GM19043 (cell line): ENCODE results near the gene BRF1.
"Not testable (repeated sequence)": the region's sequence is repeated elsewhere in the genome, so short reads cannot be mapped to it uniquely, and the experiment has no call there.

Source experiments
- ATAC-seq: cut with Tn5 transposase; IDR thresholded peaks from one replicate; pipeline ENCODE4 v1.9.1; 2021; ENCODE audit warnings: low read depth; ENCODE audit not compliant: unreplicated experiment

Gene BRF1

DNA sequence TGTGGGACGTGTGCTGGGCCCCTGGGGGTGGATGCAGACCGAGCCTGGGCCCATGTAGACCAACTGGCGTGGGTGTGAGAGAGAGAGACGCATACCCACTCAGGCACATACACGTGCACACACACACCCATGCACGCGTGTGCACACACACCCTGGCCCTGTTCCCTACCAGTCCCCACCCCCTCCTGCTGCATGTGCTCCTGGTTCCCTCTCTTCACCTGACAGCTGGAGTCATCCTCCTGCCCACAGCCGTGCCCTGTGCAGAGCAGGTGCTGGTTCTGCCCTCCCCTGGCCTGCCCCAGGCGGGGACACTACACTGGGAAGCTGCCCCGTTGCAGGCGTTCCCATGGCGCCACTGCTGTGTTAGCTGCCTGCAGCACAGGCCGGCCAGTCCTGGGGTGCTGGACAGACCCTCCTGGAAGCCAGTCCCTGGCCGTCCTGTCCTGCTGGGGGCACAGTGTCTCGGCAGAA lies 32.3 kb upstream of the BRF1 start:
- ATAC-seq, result no peak

DNA sequence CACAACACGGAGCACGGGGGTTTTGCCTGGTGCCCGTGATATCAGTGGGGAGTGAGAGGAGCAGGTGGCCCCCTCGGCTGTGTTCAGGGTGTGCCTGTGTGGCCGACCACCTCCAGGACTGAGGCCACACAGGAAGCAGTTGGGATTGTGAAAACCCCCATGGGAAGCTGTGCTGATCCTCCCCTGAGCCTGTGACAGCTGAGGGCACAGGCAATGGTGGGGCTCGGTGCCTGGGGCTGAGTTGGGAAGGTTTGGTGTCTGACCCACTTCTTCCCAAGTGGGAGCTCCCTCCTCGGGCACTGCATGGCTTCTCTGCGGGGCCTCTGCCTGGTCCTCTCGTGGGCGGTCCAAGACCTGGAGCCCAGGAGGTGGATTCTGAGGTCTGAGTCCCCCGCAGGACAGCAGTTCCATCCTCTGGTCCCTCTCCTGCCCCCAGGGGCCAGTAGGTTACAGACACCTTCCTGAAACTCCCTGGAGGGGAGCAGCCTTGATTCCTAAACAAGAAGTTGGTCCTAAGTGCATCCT lies 31.6 kb upstream of the BRF1 start:
- no peak for ATAC-seq

DNA sequence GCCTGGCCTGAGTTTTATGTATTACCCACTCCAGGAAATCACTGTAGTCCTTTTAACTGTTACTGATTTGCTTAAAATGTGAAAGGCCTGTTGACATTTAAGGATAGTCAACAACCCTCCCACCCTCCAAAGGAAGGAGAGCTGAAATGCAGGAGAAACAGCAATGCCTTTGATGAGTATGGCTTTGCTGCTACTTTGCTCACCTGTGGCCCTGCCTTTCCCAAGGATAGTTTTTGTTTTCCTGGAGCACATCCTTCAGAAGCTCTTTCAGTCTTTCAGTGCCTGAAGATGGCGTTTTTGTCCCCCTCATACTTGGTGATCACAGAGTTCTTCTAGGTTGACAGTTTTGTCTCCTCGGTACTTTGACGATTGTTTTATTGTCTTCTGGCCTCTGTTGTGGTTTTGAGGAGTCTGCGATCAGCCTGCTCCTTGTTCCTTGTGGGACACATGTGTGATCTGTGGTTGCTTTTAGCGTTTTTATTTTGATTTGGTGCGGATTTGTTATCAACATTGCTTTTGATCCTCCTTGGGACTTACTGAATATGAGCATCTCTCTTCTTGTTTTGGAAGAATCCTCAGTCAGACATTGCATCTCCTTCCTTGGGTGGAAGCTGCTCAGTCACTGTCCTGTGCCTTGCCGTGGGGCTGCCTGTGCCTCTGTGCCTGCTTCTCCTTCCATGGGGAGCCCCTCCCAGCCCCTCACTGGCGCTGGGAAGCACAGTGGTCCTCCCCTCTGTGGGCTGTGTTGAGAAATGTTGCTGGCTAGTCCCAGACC lies 31.0 kb upstream of the BRF1 start:
- ATAC-seq, result no peak

DNA sequence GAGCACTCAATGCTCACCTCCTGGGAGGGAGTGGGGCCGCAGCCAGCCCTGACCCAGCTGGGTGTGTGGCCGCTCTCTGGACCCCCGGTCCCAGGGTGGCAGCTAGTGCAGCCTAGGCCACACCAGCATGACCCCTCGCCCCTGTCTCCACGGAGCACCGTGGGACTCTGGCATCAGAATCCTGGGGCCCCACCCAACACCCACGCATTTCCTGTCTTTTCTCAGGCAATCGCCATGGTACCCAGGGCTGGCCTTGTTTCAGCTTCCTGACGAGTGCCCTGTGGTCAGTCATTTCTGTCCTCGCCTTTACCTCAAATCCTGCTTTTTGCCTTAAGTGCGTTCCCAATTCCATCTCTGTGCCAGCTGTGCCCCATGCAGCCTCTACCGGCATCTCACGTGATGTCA lies 29.7 kb upstream of the BRF1 start:
- no peak for ATAC-seq

DNA sequence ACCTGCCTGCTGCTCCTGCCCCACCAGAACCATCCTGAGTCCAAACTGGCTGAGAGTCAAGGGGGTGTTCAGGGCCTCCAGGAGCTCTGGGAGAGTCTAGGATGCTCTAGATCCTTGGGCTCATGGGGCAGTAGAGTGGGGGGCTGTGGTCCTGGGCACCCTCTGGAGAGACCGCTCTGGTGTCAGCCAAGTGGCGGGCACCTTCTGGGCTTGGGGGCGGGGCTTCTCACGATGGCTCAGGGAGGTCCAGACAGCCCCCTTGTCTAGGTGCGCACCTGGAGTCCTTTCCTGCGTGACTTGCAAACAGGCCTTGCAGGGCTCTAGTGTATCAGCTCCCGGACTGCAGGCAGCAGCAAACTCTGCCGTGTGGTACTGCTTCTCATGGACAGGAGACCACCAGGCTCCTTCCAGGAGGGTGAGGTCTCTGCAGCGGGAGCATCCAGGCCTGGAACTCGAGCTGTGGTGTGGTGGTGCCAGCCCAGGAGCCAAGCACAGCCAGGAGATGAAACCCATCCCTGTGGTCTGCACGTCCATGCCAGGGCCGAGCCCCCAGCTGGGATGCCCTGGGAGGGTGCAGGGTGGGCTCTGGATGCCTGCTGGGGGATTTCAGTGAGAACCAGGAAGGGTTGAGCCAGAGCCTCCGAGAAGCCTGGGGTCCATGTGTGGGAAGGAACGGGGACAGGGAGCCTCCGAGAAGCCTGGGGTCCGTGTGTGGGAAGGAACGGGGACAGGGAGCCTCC lies 28.8 kb upstream of the BRF1 start:
- no peak for ATAC-seq

DNA sequence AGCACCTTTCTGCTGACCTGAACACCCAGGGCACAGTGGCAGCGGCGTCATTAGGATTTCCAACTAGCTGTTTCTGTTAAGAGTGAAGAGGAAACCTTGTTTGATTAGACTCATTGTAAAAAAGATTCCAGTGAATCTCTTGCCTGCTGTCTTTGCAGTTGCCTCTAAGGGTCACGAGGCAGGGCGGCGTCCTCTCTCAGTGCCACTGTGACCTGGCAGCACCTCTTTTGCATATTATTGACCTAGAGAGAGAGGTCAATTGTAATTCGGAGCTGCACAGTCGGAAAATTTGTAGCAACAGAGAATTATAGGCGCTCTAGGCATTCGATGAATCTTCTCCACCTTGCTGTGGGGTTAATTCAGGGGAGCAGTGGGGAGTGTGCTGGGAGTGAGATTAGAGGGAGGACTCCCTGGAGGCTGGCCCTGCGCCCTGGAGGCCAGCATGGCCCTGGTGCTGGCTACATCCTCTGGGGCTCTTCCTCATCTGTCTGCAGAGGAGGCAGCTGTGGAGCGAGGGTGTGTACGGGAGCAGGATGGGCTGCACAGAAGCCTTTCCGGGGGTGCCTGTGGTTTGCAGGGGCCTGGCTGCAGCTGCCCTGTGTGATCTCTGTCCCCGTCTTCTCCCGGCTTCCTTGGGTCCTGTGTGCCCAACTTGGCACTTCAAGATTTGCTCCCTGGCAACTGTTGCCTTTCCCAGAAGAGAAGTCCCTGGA lies 28.0 kb upstream of the BRF1 start:
- no peak for ATAC-seq

DNA sequence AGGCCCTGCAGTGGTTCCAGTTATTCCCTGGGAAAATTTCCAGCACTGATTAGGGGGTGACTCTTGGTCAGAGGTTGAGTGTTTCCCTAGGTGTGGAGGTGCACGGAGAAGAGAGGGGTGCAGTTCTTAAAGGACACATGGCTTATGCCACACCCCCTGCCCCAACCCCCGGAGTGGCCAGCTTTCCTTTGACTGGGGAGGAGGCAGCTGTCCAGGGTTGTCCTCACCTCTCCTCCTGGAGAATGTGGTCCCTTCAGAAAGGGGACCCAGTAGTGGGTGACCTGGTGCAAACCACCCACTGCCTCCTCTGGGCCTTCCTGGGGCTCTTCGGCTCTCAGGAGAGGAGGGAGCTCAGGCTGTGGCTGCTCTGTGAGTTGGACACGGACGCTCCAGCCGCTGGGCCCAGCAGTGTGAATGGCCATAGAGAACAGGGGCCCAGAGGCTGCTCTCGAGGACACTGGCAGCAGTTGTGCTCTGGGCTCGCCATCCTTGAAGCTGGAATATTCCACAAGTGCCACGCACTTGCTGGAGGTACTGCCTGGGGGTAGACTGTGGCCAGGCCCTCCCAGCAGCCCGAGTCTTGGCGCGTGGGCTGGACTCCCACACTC lies 27.4 kb upstream of the BRF1 start:
- no peak for ATAC-seq

DNA sequence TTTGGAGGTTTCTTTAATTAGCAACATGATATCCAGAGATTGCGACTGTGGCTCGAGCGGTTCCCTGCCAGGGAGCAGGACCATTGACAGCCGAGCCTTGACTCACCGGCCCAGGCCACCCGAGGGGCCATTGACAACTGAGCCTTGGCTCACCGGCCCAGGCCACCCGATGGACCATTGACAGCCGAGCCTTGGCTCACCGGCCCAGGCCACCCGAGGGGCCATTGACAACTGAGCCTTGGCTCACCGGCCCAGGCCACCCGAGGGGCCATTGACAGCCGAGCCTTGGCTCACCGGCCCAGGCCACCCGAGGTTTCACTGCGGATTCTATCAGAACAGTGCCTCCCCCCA lies 26.9 kb upstream of the BRF1 start:
- not testable (repeated sequence) for ATAC-seq

DNA sequence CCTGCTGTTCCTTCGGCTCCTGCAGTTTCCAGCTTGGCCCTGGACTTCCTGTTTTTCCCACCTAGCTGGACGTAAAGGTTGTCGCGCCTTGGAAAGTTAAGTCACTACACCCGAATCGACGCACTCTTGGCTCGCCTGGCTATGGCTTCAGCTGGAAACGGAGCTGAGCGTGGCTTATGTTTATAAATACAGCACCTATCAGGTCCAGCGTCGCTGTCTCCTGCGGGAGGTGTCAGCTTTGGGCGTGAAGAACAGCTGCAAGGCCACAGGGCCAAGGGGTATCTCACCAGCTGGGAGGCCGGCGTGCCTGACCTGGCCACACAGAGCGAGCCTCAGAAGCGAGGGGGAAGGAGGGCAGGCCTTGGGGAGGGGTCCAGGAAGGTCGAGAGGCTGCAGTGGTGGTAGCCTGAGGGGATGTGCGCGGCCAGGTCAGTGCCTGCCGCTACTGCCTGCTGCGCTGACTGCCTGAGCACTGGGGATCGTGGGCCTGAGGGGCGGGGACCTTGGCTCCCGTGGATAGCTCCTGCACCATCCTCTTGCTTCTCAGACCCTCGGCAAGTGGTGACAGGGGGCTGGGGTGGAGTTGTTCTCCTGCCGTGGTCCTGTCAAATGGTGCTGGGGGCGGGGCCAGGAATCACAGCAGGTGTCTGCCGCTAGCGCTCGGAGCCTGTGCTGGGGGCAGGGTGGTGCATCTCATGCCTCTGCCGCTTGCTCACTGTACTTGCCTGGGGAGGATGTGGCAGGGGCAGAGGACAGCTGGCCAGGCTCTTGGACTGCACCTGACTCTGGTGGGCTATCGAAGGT lies 26.3 kb upstream of the BRF1 start:
- ATAC-seq, result no peak

DNA sequence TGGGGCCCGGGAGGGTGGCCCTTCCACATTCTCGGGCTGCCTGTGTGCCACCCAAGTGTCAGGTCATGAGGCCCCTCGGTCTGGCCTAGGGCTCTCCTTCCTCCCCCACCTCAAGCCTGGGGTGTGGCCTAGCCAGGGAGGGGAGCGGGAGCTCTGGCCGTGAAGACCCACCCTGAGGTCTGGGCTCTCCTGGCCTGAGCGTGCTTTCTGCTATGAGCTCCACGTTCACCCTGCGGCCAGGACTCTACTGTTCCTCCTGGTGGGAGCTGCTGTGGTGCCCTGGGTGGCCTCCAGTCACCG lies 25.7 kb upstream of the BRF1 start:
- no peak for ATAC-seq

DNA sequence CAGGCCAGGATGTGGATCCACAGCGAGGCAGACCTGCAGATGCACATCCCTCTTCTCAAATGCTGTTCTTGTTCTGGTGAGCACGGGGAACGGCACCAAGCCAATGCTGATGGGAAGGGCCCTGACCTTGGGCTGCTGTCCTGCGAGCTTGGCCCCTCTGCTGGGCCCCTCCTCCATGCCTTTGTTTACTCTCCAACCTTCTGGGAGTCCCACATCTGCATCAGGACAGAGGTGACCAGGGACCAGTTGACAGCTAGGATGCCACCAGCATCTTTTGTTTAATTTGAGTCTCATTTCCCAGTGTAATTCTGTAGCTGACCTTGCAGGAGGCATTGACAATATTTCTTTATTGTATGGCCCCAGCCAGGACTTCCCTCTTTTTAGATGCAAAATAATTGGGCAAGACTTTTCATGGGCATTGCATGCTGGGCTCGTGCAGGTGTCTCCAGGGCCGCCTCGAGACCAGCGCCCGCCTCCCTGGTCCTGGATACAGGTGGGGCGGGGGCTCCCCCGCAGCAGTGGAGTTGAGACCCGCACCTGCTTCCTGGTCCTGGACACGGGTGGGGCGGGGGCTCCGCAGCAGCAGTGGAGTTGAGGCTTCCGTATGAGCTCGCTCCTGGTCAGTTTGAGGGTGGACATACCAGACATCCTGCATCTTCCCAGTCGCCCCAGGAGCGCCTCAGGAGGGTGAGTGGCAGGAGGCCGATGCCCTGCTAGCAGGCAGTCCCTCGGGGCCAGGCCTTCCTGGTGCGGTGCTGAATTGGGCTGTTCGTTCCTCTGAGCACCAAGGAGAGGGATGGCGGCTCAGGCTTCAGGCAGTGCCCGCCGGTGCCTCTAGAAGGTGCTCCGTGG lies 25.1 kb upstream of the BRF1 start:
- no peak for ATAC-seq

DNA sequence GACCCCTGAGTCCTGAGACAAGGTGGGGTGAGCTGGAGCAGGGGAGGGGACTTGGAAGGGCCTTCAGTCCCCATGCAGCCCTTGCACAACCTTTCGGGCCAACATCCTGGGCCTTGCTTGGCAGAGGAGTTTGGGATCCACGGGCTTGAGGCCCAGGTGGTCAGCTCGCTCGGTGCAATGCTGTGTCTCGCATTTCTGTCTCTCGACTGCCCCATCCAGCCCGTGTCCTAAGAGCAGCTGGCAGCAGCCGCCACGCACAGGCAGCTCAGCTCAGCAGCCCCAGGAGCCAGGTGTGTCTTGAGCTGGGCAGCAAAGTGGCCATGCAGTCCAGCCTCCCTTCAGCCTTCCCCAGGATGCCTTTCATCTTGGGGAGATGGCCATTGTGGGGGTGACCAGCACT lies 24.5 kb upstream of the BRF1 start:
- ATAC-seq, result no peak

DNA sequence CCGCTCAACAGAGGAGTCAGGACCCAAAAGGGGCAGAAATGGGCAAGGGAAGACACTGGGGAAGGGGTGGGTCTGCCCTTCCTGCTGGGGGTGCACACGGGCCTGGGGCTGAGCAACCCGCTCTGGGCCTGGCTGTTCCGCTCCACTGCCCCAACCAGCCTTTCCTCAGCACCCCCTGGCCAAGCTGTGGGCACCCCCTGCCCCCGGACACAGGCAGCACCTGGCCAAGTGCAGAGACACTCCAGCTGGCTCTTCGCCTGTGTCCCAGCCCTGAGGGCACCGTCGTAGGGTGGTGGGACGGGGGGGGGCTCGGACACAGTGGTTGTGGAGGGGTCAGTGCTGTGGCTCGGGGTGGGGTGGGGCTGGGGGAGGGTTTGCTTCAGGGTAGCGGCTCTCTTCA lies 24.1 kb upstream of the BRF1 start:
- ATAC-seq, result no peak

DNA sequence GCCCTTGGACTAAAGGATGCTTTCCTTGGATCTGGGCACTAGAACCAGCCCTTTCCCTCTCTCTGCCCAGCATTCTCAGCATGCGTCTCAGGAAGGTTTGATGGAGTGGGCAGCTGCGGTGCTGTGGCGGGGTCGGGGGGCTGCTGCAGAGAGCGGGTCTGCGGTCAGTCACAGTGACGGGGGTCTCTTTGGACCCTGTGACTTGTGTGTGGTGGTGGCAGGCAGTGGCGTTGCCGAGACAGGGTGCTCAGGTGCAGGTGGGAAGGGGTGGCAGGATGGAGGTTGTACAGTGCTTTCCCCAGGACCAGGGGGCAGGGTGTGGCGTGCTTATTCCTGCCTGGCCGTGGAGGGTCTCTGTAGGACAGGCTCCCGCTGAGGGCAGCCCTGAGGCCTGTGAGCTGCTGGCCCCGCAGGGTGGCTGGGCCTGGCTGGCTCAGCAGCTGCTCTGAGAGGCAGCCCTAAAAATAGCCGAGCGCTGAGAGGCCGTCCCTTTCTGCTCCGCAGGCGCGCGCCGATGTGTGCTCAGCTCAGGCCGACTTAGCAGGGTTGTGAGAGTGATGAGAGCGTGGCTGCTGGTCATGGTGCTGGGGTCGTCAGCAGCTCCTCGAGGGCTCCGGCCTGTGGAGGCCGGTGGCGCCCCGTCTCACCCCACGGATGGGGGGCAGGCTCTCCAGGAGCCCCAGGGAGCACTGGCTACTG lies 23.4 kb upstream of the BRF1 start:
- ATAC-seq, result no peak

DNA sequence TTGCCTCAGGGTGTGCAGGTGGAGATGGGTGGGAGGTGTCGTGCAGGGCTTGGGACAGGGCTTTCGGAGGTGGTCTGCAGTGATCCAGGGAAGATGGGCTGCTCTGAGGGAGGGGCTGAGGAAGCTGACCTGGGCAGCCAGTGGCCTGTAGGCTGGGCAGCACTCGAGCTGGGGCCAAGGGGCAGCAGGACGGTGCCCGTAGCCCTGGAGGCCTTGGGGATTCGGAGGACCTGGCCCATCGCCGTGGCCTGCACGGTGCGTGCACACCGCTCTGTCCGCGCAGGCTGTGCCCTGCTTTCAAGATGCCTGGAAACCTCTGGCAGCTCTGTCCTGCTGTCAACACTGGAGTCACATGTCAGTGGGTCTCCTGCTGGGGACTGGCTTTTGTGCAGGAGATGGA lies 22.9 kb upstream of the BRF1 start:
- no peak for ATAC-seq

DNA sequence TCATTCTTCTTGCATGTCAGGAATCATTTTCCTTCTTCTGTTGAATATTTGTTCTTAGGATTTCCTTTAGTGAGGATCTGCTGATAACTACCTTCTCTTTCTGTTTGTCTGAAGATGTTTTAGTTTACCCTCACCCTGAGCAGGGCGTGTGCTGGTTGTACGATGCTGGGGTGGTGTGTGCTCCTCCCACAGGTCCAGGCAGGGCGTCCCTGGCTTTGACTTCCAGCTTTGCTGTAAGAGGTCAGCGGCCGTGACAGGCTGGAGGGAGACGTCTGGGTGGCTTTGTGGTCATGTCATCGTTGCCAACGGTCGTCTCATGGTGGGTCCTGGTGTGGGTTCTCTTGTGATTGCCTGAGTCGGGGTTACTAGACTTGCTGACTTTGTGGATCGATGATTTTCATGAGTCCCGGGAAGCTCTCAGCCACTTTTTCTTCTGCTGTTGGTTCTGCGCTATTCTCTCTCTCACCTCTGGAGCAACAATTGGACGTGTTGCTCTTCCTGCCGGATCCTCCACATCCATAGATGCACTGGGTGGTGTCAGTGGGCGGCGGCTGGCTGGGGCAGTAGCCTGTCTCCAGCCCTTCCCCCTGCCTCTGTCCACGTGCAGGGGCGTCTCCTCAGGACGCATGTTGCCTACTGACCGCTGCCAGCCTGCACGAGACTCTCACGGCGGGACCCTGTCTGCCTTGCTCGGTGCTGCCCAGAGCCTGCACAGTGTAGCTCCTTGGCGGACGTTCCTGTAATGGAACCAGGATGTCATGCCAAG lies 22.2 kb upstream of the BRF1 start:
- no peak for ATAC-seq

DNA sequence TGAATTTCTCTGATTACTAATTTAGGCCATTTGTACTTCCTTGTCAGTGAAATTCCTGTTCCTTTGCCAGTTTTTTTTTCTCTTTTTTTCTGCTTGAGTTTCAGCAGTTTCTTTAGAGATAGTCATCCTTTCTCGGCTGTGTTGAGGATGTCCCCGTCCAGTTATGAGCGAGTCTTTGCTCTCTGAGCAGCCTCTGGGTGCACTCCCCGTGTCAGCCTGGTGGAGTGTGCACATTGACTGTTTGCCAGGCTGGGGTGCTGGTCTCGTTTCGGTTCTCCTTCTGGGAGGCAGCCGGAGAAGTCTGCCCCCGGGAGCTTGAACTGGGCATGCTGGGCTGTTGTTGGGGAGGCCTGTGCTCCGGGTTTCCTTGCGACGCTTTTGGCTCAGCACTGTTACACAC lies 16.7 kb upstream of the BRF1 start:
- ATAC-seq, result no peak

DNA sequence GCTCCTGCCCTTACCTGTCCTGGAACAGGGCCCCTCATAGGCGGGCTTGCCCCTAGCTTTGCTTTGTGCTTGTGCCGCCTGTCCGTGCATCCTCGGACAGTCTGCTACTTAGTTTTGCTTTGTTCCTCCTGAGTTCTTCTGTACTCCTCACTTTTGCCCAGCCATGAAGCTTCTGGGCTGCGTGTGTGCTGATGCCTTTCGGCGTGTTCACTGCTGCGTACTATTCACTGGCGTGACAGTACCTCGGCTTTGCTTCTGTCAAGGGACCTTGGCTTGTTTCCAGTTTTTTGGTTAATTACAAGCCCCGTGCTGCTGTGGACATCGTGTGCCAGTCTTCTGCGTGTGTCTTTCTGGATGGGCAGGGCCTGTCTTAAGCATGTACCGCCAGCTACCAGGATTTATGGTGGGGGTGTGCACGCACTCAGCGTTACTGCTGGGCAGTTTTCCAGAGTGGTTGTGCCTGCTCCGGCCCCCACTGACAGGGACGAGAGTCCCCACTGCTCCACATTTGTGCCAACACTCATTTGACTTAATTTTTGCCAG lies 16.2 kb upstream of the BRF1 start:
- ATAC-seq, result no peak
